Measurements from ENCODE around the gene FKBP5. TPM values are rescaled to one million over a fixed set of nuclear protein-coding genes. Genes with fewer than 3 reads are reported as not detected.
"Not testable (repeated sequence)": the region's sequence is repeated elsewhere in the genome, so short reads cannot be mapped to it uniquely, and the experiment has no call there.

FKBP5 gene
- total RNA-seq, 1 experiment from 2014 or later: 33.9 TPM

DNA sequence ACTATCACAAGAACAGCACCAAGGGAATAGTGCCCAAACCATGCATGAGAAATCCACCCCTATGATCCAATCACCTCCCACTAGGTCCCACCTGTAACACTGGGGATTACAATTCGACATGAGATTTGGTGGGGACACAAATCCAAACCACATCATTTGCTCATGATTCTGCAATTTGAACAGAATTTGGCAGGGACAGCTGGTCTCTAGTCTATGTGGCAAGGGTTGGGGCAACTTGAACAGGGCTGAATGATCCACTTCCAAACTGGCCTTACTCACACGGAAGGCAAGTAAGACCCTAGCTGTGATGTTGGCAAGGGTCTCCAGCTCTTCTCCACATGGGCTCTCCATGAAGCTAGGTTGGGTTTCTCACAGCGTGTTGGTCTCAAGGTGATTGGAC, 10.1 kb upstream of the FKBP5 start:
- H2BK5ac ChIP-seq (ENCODE audit: insufficient read length, low read length): no peak overlapping the region
- H3K9ac ChIP-seq (ENCODE audit: extremely low read depth, insufficient read length, low read length): no peak overlapping the region
- TF ChIP-seq, protein P1, sequence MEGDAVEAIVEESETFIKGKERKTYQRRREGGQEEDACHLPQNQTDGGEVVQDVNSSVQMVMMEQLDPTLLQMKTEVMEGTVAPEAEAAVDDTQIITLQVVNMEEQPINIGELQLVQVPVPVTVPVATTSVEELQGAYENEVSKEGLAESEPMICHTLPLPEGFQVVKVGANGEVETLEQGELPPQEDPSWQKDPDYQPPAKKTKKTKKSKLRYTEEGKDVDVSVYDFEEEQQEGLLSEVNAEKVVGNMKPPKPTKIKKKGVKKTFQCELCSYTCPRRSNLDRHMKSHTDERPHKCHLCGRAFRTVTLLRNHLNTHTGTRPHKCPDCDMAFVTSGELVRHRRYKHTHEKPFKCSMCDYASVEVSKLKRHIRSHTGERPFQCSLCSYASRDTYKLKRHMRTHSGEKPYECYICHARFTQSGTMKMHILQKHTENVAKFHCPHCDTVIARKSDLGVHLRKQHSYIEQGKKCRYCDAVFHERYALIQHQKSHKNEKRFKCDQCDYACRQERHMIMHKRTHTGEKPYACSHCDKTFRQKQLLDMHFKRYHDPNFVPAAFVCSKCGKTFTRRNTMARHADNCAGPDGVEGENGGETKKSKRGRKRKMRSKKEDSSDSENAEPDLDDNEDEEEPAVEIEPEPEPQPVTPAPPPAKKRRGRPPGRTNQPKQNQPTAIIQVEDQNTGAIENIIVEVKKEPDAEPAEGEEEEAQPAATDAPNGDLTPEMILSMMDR (conservative IDR thresholded peaks at IDR 0.05): no peak
- no peak overlapping the region for H2BK15ac ChIP-seq (ENCODE audit: low read depth, low read length)
- H3K9me3 Mint-ChIP-seq: peaks cover 4 to 5% of the 10 kb centered on the region in 2 experiments; a peak in 4 of 5 replicates
- no peaks in the 10 kb centered on the region for H3K79me1 ChIP-seq (ENCODE audit: insufficient read depth, low read depth, low read length, poor library complexity, severe bottlenecking)
- no peaks in the 10 kb centered on the region for H3K4me1 ChIP-seq (ENCODE audit: insufficient read depth, low read length)
- no peak overlapping the region for H2BK20ac ChIP-seq (ENCODE audit: low read depth, low read length, poor library complexity, severe bottlenecking)
- no peak overlapping the region for H4K5ac ChIP-seq (ENCODE audit: insufficient read length, low read depth, low read length)
- H4K8ac ChIP-seq (replicated peaks; ENCODE audit: insufficient read length, low read depth, low read length): no peak overlapping the region
- no peak for DNase-seq
- no peak overlapping the region for H3K27ac Mint-ChIP-seq
- no peaks in the 10 kb centered on the region for H3K9me3 ChIP-seq (ENCODE audit: control insufficient read depth, low read depth, low read length)
- H2BK120ac ChIP-seq (ENCODE audit: low read depth, low read length, poor library complexity, severe bottlenecking): no peak overlapping the region
- no peaks in the 10 kb centered on the region for H3K79me2 ChIP-seq (ENCODE audit: insufficient read depth, low read length)
- H2AK5ac ChIP-seq (ENCODE audit: insufficient read length, low read length): no peak overlapping the region
- H2BK12ac ChIP-seq (ENCODE audit: insufficient read length, low read depth, low read length): no peak overlapping the region
- H3K4me1 Mint-ChIP-seq: no peaks in the 10 kb centered on the region
- no peak overlapping the region for H3T11ph ChIP-seq (ENCODE audit: low read length)
- no peak overlapping the region for H3K56ac ChIP-seq (ENCODE audit: insufficient read length, low read depth, low read length)
- no peak overlapping the region for H3K14ac ChIP-seq (ENCODE audit: insufficient read depth, low read length)
- no peak overlapping the region for H3K4me3 Mint-ChIP-seq
- WGBS (ENCODE audit: extremely low coverage, insufficient read length, low lambda C conversion rate): no CpG with 5 or more reads among the region's 3 CpGs
- no peaks in the 10 kb centered on the region for H4K20me1 ChIP-seq (ENCODE audit: control insufficient read depth, insufficient read depth, insufficient read length)
- no peaks in the 10 kb centered on the region for H3K23me2 ChIP-seq (ENCODE audit: insufficient read length, low read depth, low read length, poor library complexity, severe bottlenecking)
- no peak overlapping the region for H3K4me2 ChIP-seq (ENCODE audit: insufficient read depth, insufficient read length, low read length)
- no peak overlapping the region for H3K27ac ChIP-seq (ENCODE audit: insufficient read length, low read depth, low read length)
- H3K27me3 ChIP-seq (ENCODE audit: insufficient read depth, low read length): no peaks in the 10 kb centered on the region
- no peaks in the 10 kb centered on the region for H3K27me3 Mint-ChIP-seq (ENCODE audit: low read depth)
- H3K36me3 Mint-ChIP-seq (ENCODE audit: insufficient read depth in 1 of 3, low read depth in 3 of 3): peaks cover 2 to 3% (median 2%) of the 10 kb centered on the region in 3 experiments; a peak in 2 of 7 replicates
- H2AFZ ChIP-seq (ENCODE audit: low read length): no peak overlapping the region
- H3K23ac ChIP-seq (ENCODE audit: insufficient read length, low read depth, low read length): no peak overlapping the region
- H3K18ac ChIP-seq (ENCODE audit: insufficient read length, low read depth, low read length): no peak overlapping the region
- no peak overlapping the region for H4K91ac ChIP-seq (ENCODE audit: insufficient read length, low read depth, low read length)
- H3K4ac ChIP-seq (ENCODE audit: low read depth, low read length): no peak overlapping the region

DNA sequence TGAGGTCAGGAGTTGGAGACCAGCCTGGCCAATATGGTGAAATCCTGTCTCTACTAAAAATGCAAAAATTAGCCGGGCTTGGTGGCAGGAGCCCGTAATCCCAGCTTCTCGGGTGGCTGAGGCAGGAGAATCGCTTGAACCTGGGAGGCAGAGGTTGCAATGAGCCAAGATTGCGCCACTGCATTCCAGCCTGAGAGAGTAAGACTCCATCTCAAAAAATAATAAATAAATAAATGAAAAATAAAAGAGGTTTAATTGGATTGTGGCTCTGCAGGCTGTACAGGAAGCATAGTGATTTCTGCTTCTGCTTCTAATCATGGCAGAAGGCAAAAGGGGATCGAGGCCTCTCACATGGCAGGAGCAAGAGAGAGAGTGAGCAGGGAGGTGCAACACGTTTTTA, 9.7 kb upstream of the FKBP5 start:
- H3K27ac Mint-ChIP-seq; H4K20me1 ChIP-seq (ENCODE audit: control insufficient read depth, insufficient read depth, insufficient read length); H3K4me1 ChIP-seq (ENCODE audit: insufficient read depth, low read length); H3T11ph ChIP-seq (ENCODE audit: low read length); H4K8ac ChIP-seq (replicated peaks; ENCODE audit: insufficient read length, low read depth, low read length); DNase-seq; H4K91ac ChIP-seq (ENCODE audit: insufficient read length, low read depth, low read length); H3K4me1 Mint-ChIP-seq; H3K14ac ChIP-seq (ENCODE audit: insufficient read depth, low read length); H3K56ac ChIP-seq (ENCODE audit: insufficient read length, low read depth, low read length); H2BK5ac ChIP-seq (ENCODE audit: insufficient read length, low read length); H2BK15ac ChIP-seq (ENCODE audit: low read depth, low read length); H3K27me3 ChIP-seq (ENCODE audit: insufficient read depth, low read length); H3K27me3 Mint-ChIP-seq (ENCODE audit: low read depth); H3K9ac ChIP-seq (ENCODE audit: extremely low read depth, insufficient read length, low read length); H4K5ac ChIP-seq (ENCODE audit: insufficient read length, low read depth, low read length); H3K4me2 ChIP-seq (ENCODE audit: insufficient read depth, insufficient read length, low read length); H3K79me2 ChIP-seq (ENCODE audit: insufficient read depth, low read length); H3K27ac ChIP-seq (ENCODE audit: insufficient read length, low read depth, low read length); H3K23me2 ChIP-seq (ENCODE audit: insufficient read length, low read depth, low read length, poor library complexity, severe bottlenecking); H3K4me3 Mint-ChIP-seq; H2AK5ac ChIP-seq (ENCODE audit: insufficient read length, low read length); H3K9me3 ChIP-seq (ENCODE audit: control insufficient read depth, low read depth, low read length); H2BK120ac ChIP-seq (ENCODE audit: low read depth, low read length, poor library complexity, severe bottlenecking); H3K4ac ChIP-seq (ENCODE audit: low read depth, low read length); H2BK20ac ChIP-seq (ENCODE audit: low read depth, low read length, poor library complexity, severe bottlenecking); H3K18ac ChIP-seq (ENCODE audit: insufficient read length, low read depth, low read length); H2BK12ac ChIP-seq (ENCODE audit: insufficient read length, low read depth, low read length); H3K79me1 ChIP-seq (ENCODE audit: insufficient read depth, low read depth, low read length, poor library complexity, severe bottlenecking); H3K23ac ChIP-seq (ENCODE audit: insufficient read length, low read depth, low read length); H3K9me3 Mint-ChIP-seq; H3K36me3 Mint-ChIP-seq (ENCODE audit: insufficient read depth in 1 of 3, low read depth in 3 of 3); H2AFZ ChIP-seq (ENCODE audit: low read length): not testable (repeated sequence)
- whole genome bisulfite sequencing (ENCODE audit: extremely low coverage, insufficient read length, low lambda C conversion rate): no CpG with 5 or more reads among the region's 7 CpGs
